A549 (cell line): ENCODE data around the gene RPL29. TPM values are rescaled to one million over a fixed set of nuclear protein-coding genes. Genes with fewer than 3 reads are reported as not detected.

Experiments used
- ATAC-seq, 2 experiments: fragments of 200-7000 bp in 1 of 2; fragments of >200 bp in 1 of 2; cut with Nextera tagmentation in 1 of 2; cut with Tn5 transposase in 1 of 2; 3 replicates each; pipeline versions ENCODE4 v1.8.0 to v1.9.1; 2018 to 2020; ENCODE audit warnings: mild to moderate bottlenecking in 1 of 2, moderate library complexity in 1 of 2
- CTCF ChIA-PET: fragments of 300-600 bp; sonication (Branson Sonifier 250); formaldehyde crosslinking; extraction: SDS; loops from one replicate; lab custom pipeline; 2021; ENCODE audit warnings: antibody characterized with exemption, inconsistent platforms; lab: Yijun Ruan, JAX
- POLR2A ChIA-PET: fragments of 350-600 bp; formaldehyde crosslinking; extraction: SDS; loops from one replicate; lab custom pipeline; 2021; ENCODE audit warnings: antibody characterized with exemption, inconsistent platforms; lab: Yijun Ruan, JAX
- DNase-seq, 2 experiments: peaks; one replicate each; pipeline versions ENCODE4 v3.0.0 to v3.0.0-alpha.2; 2011 to 2016; ENCODE audit warnings: low read depth in 1 of 2, low spot score in 1 of 2
- FAIRE-seq: peaks from 2 replicates; lab custom pipeline; 2011; peaks lifted over from hg19 to GRCh38; lab: Jason Lieb, UNC
- H3K27ac ChIP-seq, 2 experiments: fragments of >200 bp; sonication (Bioruptor Twin); formaldehyde crosslinking; 3 replicates each; pipeline ENCODE4 v1.5.1; 2016 to 2017
- H3K4me1 ChIP-seq: fragments of >200 bp; sonication (Bioruptor Twin); formaldehyde crosslinking; 3 replicates; pipeline ENCODE4 v1.6.1; 2016
- H3K4me2 ChIP-seq: fragments of >200 bp; sonication (Bioruptor Twin); formaldehyde crosslinking; 3 replicates; pipeline ENCODE4 v1.6.1; 2016
- H3K4me3 ChIP-seq: fragments of >200 bp; sonication (Bioruptor Twin); formaldehyde crosslinking; 3 replicates; pipeline ENCODE4 v1.5.1; 2016
- H3K9me3 ChIP-seq: fragments of >200 bp; sonication (Bioruptor Twin); formaldehyde crosslinking; 3 replicates; pipeline ENCODE4 v1.6.1; 2016
- BCL3 ChIP-seq: fragments of >200 bp; sonication (Bioruptor Twin); formaldehyde crosslinking; IDR thresholded peaks from 3 replicates; pipeline ENCODE4 v1.6.1; 2016
- CBX2 ChIP-seq: fragments of 200-600 bp; sonication (generic); IDR thresholded peaks from 2 replicates; pipeline ENCODE4 v1.6.1; 2016; ENCODE audit warnings: low read depth, mild to moderate bottlenecking, borderline replicate concordance
- CHD2 ChIP-seq: fragments of 150-350 bp; IDR thresholded peaks from 2 replicates; pipeline ENCODE4 v1.6.1; 2014; ENCODE audit warnings: low read length; ENCODE audit not compliant: partially characterized antibody
- E2F6 ChIP-seq: IDR thresholded peaks from 2 replicates; pipeline ENCODE4 v1.6.1; 2012; ENCODE audit warnings: low read depth, borderline replicate concordance
- EP300 ChIP-seq, 2 experiments: fragments of >200 bp; sonication (Bioruptor Twin); formaldehyde crosslinking; IDR thresholded peaks; 2 replicates in 1 of 2; 3 replicates in 1 of 2; pipeline ENCODE4 v1.6.1; 2016 to 2017
- FOSB ChIP-seq: fragments of 250-450 bp; sonication (Bioruptor Pico); IDR thresholded peaks from 2 replicates; pipeline ENCODE4 v1.5.0; 2020; ENCODE audit warnings: mild to moderate bottlenecking, moderate library complexity
- HDAC2 ChIP-seq: fragments of 200-600 bp; sonication (generic); IDR thresholded peaks from 2 replicates; pipeline ENCODE4 v1.6.1; 2016
- JUNB ChIP-seq: fragments of >200 bp; sonication (Bioruptor Twin); formaldehyde crosslinking; IDR thresholded peaks from 2 replicates; pipeline ENCODE4 v1.6.1; 2016
- KDM1A ChIP-seq: fragments of 200-600 bp; sonication (generic); IDR thresholded peaks from 2 replicates; pipeline ENCODE4 v1.6.1; 2016; ENCODE audit warnings: low read depth, mild to moderate bottlenecking
- KDM5A ChIP-seq: fragments of 200-600 bp; sonication (generic); IDR thresholded peaks from 2 replicates; pipeline ENCODE4 v1.6.1; 2016; ENCODE audit warnings: antibody characterized with exemption, mild to moderate bottlenecking
- MAX ChIP-seq: IDR thresholded peaks from 2 replicates; pipeline ENCODE4 v1.6.1; 2012
- MYC ChIP-seq: IDR thresholded peaks from 2 replicates; pipeline ENCODE4 v1.6.1; 2012; ENCODE audit warnings: mild to moderate bottlenecking, inconsistent platforms, low read length, improper control_type of control experiment, borderline replicate concordance
- RAD21 ChIP-seq, 2 experiments: fragments of >200 bp in 1 of 2; sonication (Bioruptor Twin) in 1 of 2; formaldehyde crosslinking in 1 of 2; IDR thresholded peaks in 1 of 2; conservative IDR thresholded peaks in 1 of 2; 2 replicates in 1 of 2; 3 replicates in 1 of 2; pipeline ENCODE4 v1.6.1; 2012 to 2018; ENCODE audit warnings: inconsistent platforms in 1 of 2
- RCOR1 ChIP-seq: fragments of 150-350 bp; IDR thresholded peaks from 2 replicates; pipeline ENCODE4 v1.6.1; 2014; ENCODE audit warnings: antibody characterized with exemption, low read length, low read depth
- RFX5 ChIP-seq: fragments of 450-650 bp; IDR thresholded peaks from 2 replicates; pipeline ENCODE4 v1.7.1; 2014; ENCODE audit warnings: antibody characterized with exemption, mild to moderate bottlenecking, moderate library complexity
- SMC3 ChIP-seq: fragments of >200 bp; sonication (Bioruptor Twin); formaldehyde crosslinking; IDR thresholded peaks from 3 replicates; pipeline ENCODE4 v1.6.1; 2018; ENCODE audit warnings: inconsistent platforms
- TP53 ChIP-seq: fragments of 250-450 bp; sonication (Bioruptor Pico); IDR thresholded peaks from 2 replicates; pipeline ENCODE4 v1.5.0; 2021; ENCODE audit warnings: mild to moderate bottlenecking, moderate library complexity
- USF2 ChIP-seq: fragments of 450-650 bp; IDR thresholded peaks from 2 replicates; pipeline ENCODE4 v1.6.1; 2014; ENCODE audit warnings: antibody characterized with exemption
- ZC3H11A ChIP-seq: fragments of 450-650 bp; IDR thresholded peaks from 2 replicates; pipeline ENCODE4 v1.6.1; 2014; ENCODE audit warnings: antibody characterized with exemption, mild to moderate bottlenecking
- ZSCAN20 ChIP-seq: fragments of 250-450 bp; sonication (Bioruptor Pico); IDR thresholded peaks from 2 replicates; pipeline ENCODE4 v1.8.0; 2022; ENCODE audit warnings: mild to moderate bottlenecking, moderate library complexity
- WGBS: methylation state at CpG from one replicate; pipeline ENCODE4 v1.1.6; 2017; ENCODE audit errors: missing lambda C conversion rate; 5-methylcytosine and 5-hydroxymethylcytosine counted together
- polyA plus RNA-seq, 4 experiments: library from polyadenylated mRNA; depleted of rRNA in 3 of 4; stranded (reverse); fragments of >200 nt; fragmentation: RNase III in 1 of 4; extraction: RNeasy Plus Mini Kit Qiagen cat#74134 plus additional on column Dnase treatment in 1 of 4; gene quantifications; 2 replicates in 3 of 4; 3 replicates in 1 of 4; pipeline ENCODE4 v1.2.3, GENCODE V29; 2011 to 2017

The RPL29 gene
- polyA plus RNA-seq, 2 of the 4 experiments (the other 2 are of a cell fraction): 808 to 1,152 TPM

- Histone ChIP-seq H3K4me2 (no peak overlapping the region), H3K4me3 (no peak overlapping the region), H3K4me1 (no peaks in the 10 kb centered on the region), H3K9me3 (no peaks in the 10 kb centered on the region), H3K27ac (no peak overlapping the region)
- POLR2A ChIA-PET: no interaction called here
- DNase-seq: no peak
- ATAC-seq: no peak
- TF ChIP-seq KDM1A (no peak), JUNB (no peak), USF2 (no peak), CBX2 (no peak), TP53 (CRISPR knock-in tag) (no peak), RAD21 (conservative IDR thresholded peaks at IDR 0.05 in 1 of 2, IDR thresholded peaks at IDR 0.05 in 1 of 2) (no peak), FOSB (no peak), ZSCAN20 (CRISPR knock-in tag) (no peak), E2F6 (no peak), SMC3 (no peak), MAX (no peak), CHD2 (no peak), BCL3 (no peak), HDAC2 (no peak), RFX5 (no peak), RCOR1 (no peak), ZC3H11A (no peak)
- WGBS: 63% methylated on average over 3 of the region's 11 CpGs
- CTCF ChIA-PET: interaction anchor here (1.0 to 2.1 kb wide), 4 partner anchors 20 to 112 kb away, joined by 3 to 5 read pairs (median 4); no protein-coding TSS in a partner anchor
- no peak for FAIRE-seq
Measured at GRCh38 chr3:52032702-52033408, 37.2 kb upstream of the RPL29 start.

GRCh38 chr3:52031896-52032295, 36.2 kb upstream of the RPL29 start:
- DNase-seq (no peak), ATAC-seq (no peak), FAIRE-seq (no peak)
- TF ChIP-seq FOSB (no peak), MYC (no peak), CBX2 (no peak)
- WGBS: 77% methylated on average over 6 of the region's 10 CpGs
- no peak overlapping the region for H3K27ac ChIP-seq
- POLR2A ChIA-PET: no interaction called here
- H3K4me2 ChIP-seq: no peak overlapping the region
- no peaks in the 10 kb centered on the region for H3K4me1 ChIP-seq
- CTCF ChIA-PET: interaction anchor here (0.5 to 2.1 kb wide), 5 partner anchors 21 to 113 kb away, joined by 3 to 5 read pairs (median 3); partner anchors contain the start of gene RPL29
- H3K4me3 ChIP-seq: no peak overlapping the region
- H3K9me3 ChIP-seq: no peaks in the 10 kb centered on the region

- Histone ChIP-seq H3K9me3 (no peaks in the 10 kb centered on the region), H3K27ac (no peak overlapping the region), H3K4me3 (no peak overlapping the region), H3K4me1 (no peaks in the 10 kb centered on the region), H3K4me2 (no peak overlapping the region)
- ChIA-PET POLR2A (no interaction called here), CTCF (interaction anchor here (0.5 to 1.6 kb wide), 3 partner anchors 26 to 35 kb away, joined by 3 to 5 read pairs (median 3); no protein-coding TSS in a partner anchor)
- TF ChIP-seq EP300 (IDR thresholded peaks at IDR 0.05) (no peak), KDM5A (no peak)
- no peak for FAIRE-seq
- ATAC-seq: no peak
- 86% methylated on average over 7 of the region's 11 CpGs for WGBS
- no peak for DNase-seq
Measured at GRCh38 chr3:52030714-52031310, 35.1 kb upstream of the RPL29 start.
